Panc1 (cell line): ENCODE data around the gene SERPINE2. TPM values are rescaled to one million over a fixed set of nuclear protein-coding genes. Genes with fewer than 3 reads are reported as not detected.

Source experiments
- ATAC-seq: fragments of 200-7000 bp; cut with Tn5 transposase; 2 replicates; pipeline ENCODE4 v1.9.1; 2020; ENCODE audit warnings: mild to moderate bottlenecking, moderate library complexity
- BruUV-seq: library from RNA; stranded (reverse); fragments of 400-500 nt; replicated peaks from 2 replicates; lab custom pipeline; 2021; lab: Mats Ljungman, UMichigan
- CTCF ChIA-PET: fragments of 300-600 bp; sonication (Branson Sonifier 250); formaldehyde crosslinking; loops from one replicate; lab custom pipeline; 2022; ENCODE audit warnings: antibody characterized with exemption; lab: Charles Lee
- POLR2A ChIA-PET: fragments of 300-600 bp; sonication (Branson Sonifier 250); formaldehyde crosslinking; loops from one replicate; lab custom pipeline; 2022; ENCODE audit warnings: antibody characterized with exemption; lab: Charles Lee
- DNase-seq: peaks from one replicate; pipeline ENCODE4 v3.0.0-alpha.2; 2010; ENCODE audit warnings: low read depth, low spot score
- H3K27ac ChIP-seq: 2 replicates; pipeline ENCODE4 v1.5.1; 2011; ENCODE audit warnings: mild to moderate bottlenecking, low read length, inconsistent platforms
- H3K27me3 ChIP-seq: fragments of 200-500 bp; sonication (Bioruptor generic); 2 replicates; pipeline ENCODE4 v1.6.0; 2014; ENCODE audit warnings: low read length, inconsistent platforms; ENCODE audit not compliant: control insufficient read depth, insufficient read depth
- H3K36me3 ChIP-seq: fragments of 200-500 bp; sonication (Bioruptor generic); 2 replicates; pipeline ENCODE4 v1.5.1; 2014; ENCODE audit warnings: inconsistent platforms, mild to moderate bottlenecking, low read length, moderate library complexity; ENCODE audit not compliant: control insufficient read depth, insufficient read depth
- H3K4me1 ChIP-seq: 2 replicates; pipeline ENCODE4 v1.5.1; 2011; ENCODE audit warnings: inconsistent platforms, mild to moderate bottlenecking, low read length, moderate library complexity; ENCODE audit not compliant: control insufficient read depth, insufficient read depth
- H3K4me3 ChIP-seq, 2 experiments: 2 replicates each; pipeline ENCODE4 v1.5.1; 2011 to 2012; ENCODE audit warnings: low read depth in 2 of 2, low read length in 2 of 2, mild to moderate bottlenecking in 2 of 2, inconsistent platforms in 1 of 2, moderate library complexity in 1 of 2
- H3K9me3 ChIP-seq: fragments of 200-500 bp; sonication (Bioruptor generic); 2 replicates; pipeline ENCODE4 v1.5.1; 2014; ENCODE audit warnings: low read depth, mild to moderate bottlenecking, inconsistent platforms, low read length, moderate library complexity; ENCODE audit not compliant: control insufficient read depth, insufficient read depth
- POLR2AphosphoS5 ChIP-seq: IDR thresholded peaks from 2 replicates; pipeline ENCODE4 v1.6.1; 2012; ENCODE audit warnings: mild to moderate bottlenecking, low read depth, low read length, moderate library complexity
- SIN3A ChIP-seq: IDR thresholded peaks from 2 replicates; pipeline ENCODE4 v1.6.1; 2012; ENCODE audit warnings: low read depth, mild to moderate bottlenecking, low read length, moderate library complexity, borderline replicate concordance; ENCODE audit not compliant: insufficient read depth
- TCF7L2 ChIP-seq: IDR thresholded peaks from 2 replicates; pipeline ENCODE4 v1.6.1; 2011; ENCODE audit warnings: mild to moderate bottlenecking, low read depth, low read length, inconsistent platforms
- in situ Hi-C: cut with HindIII; loops from 2 replicates; pipeline ENCODE4 v1.10.0; 2016; ENCODE audit warnings: low sequenced_read_pairs, low pct_unique_long_range_greater_than_20kb
- intact Hi-C: fragments of 100-400 bp; cut with micrococcal nuclease; formaldehyde crosslinking; loops from one replicate; pipeline ENCODE4 v1.10.0; 2022; ENCODE audit not compliant: unreplicated experiment
- total RNA-seq: library from RNA; stranded (reverse); gene quantifications from one replicate; pipeline ENCODE4 v1.2.1, GENCODE V29; 2021; ENCODE audit not compliant: unreplicated experiment
- TF ChIP-seq, protein P1 (sequence below), 2 experiments: IDR thresholded peaks; 2 replicates each; pipeline ENCODE4 v1.6.1; 2011 to 2012; ENCODE audit warnings: low read depth in 2 of 2, control low read depth in 1 of 2, low read length in 1 of 2, mild to moderate bottlenecking in 1 of 2, moderate library complexity in 1 of 2; ENCODE audit not compliant: insufficient read depth in 1 of 2
- TF ChIP-seq, protein P2 (sequence below): fragments of 450-650 bp; IDR thresholded peaks from 2 replicates; pipeline ENCODE4 v1.5.1; 2017; ENCODE audit warnings: mild to moderate bottlenecking

Gene SERPINE2
- total RNA-seq, 1 experiment from 2014 or later: 3.1 TPM

DNA sequence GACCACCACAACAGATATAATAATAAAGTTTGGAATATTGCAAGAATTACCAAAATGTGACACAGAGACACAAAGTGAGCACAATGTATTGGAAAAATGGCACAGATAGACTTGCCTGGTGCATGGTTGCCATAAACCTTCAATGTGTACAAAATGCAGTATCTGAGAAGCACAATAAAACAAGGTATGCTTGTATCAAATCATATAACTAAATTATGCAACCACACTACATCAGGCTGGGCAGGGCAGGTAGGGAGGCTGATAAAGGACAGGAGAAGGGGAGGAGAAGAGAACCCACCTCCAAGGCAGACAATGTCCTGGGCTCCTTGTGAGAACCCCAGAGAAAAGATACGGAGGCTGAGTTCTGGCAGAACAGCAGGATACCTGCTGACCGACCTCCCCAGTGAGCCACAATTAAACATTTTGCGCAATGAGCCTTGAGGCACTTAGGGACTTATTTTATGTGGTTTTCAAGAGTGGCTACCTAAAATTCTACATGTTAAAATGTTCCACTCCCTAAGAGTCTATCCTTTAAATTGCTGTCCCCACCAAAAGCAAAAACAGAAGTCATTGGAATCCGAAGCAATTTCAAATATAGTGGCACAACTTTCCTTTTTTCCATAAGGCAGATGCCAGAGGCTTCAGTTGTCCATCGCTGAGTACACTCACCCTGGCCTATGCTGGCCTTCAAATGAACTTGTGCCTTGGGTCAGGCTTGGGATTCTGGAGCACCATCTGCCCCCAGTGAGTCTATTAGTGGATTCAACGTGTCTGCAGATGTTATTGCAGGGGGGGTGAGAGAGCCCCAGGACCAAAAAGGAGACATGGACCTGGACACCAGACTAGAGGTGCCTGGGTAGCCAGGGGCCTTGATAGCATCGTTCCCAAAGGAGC, 110.7 kb downstream of the SERPINE2 start:
- H3K4me1 ChIP-seq: peaks cover 3% of the 10 kb centered on the region; the same call in 1 of the 2 replicates
- BruUV-seq: no TSS peak
- POLR2A ChIA-PET: no interaction called here
- in situ Hi-C loops: no loop called here
- H3K4me3 ChIP-seq: no peak overlapping the region
- CTCF ChIA-PET: no interaction called here
- H3K27ac ChIP-seq: no peak overlapping the region
- TF ChIP-seq SIN3A (no peak), TCF7L2 (no peak), POLR2AphosphoS5 (no peak)
- TF ChIP-seq, protein P1, sequence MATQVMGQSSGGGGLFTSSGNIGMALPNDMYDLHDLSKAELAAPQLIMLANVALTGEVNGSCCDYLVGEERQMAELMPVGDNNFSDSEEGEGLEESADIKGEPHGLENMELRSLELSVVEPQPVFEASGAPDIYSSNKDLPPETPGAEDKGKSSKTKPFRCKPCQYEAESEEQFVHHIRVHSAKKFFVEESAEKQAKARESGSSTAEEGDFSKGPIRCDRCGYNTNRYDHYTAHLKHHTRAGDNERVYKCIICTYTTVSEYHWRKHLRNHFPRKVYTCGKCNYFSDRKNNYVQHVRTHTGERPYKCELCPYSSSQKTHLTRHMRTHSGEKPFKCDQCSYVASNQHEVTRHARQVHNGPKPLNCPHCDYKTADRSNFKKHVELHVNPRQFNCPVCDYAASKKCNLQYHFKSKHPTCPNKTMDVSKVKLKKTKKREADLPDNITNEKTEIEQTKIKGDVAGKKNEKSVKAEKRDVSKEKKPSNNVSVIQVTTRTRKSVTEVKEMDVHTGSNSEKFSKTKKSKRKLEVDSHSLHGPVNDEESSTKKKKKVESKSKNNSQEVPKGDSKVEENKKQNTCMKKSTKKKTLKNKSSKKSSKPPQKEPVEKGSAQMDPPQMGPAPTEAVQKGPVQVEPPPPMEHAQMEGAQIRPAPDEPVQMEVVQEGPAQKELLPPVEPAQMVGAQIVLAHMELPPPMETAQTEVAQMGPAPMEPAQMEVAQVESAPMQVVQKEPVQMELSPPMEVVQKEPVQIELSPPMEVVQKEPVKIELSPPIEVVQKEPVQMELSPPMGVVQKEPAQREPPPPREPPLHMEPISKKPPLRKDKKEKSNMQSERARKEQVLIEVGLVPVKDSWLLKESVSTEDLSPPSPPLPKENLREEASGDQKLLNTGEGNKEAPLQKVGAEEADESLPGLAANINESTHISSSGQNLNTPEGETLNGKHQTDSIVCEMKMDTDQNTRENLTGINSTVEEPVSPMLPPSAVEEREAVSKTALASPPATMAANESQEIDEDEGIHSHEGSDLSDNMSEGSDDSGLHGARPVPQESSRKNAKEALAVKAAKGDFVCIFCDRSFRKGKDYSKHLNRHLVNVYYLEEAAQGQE (IDR thresholded peaks at IDR 0.05; ENCODE audit: insufficient read depth in 1 of 2, low read depth in 2 of 2, low read length in 1 of 2): no peak
- TF ChIP-seq, protein P2, sequence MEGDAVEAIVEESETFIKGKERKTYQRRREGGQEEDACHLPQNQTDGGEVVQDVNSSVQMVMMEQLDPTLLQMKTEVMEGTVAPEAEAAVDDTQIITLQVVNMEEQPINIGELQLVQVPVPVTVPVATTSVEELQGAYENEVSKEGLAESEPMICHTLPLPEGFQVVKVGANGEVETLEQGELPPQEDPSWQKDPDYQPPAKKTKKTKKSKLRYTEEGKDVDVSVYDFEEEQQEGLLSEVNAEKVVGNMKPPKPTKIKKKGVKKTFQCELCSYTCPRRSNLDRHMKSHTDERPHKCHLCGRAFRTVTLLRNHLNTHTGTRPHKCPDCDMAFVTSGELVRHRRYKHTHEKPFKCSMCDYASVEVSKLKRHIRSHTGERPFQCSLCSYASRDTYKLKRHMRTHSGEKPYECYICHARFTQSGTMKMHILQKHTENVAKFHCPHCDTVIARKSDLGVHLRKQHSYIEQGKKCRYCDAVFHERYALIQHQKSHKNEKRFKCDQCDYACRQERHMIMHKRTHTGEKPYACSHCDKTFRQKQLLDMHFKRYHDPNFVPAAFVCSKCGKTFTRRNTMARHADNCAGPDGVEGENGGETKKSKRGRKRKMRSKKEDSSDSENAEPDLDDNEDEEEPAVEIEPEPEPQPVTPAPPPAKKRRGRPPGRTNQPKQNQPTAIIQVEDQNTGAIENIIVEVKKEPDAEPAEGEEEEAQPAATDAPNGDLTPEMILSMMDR: no peak
- peaks cover 5% of the 10 kb centered on the region; the same call in 1 of the 2 replicates for H3K9me3 ChIP-seq
- intact Hi-C loops: no loop called here
- ATAC-seq (no peak), DNase-seq (no peak)
- H3K36me3 ChIP-seq: no peaks in the 10 kb centered on the region
- no peaks in the 10 kb centered on the region for H3K27me3 ChIP-seq

DNA sequence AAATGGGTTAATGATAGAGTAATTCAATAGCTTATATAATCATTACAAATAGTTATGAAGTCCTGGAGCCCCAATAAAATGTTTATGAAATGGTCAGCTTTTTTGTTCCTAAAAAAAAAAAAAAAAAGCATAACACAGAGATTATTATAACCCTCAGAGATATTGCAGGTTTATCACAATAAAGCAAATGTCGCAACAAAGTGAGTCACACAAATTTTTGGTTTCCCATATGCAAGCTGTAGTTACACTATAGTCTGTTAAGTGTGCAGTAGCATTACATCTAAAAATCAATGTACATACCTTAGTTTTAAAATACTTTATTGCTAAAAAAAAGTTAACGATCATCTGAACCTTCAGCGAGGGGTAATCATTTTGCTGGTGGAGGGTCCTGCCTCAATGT, 114.0 kb downstream of the SERPINE2 start:
- ChIA-PET CTCF (no interaction called here), POLR2A (interaction anchor here (0.7 kb wide), 1 partner anchor 9 kb away, joined by 6 read pairs; no protein-coding TSS in a partner anchor)
- no peak for DNase-seq

More for the DNA sequence above, 114.0 kb downstream of the SERPINE2 start:
- no TSS peak for BruUV-seq
- intact Hi-C loops (no loop called here), in situ Hi-C loops (no loop called here)
- no peak overlapping the region for H3K27ac ChIP-seq
- H3K4me3 ChIP-seq: no peak overlapping the region
- no peak for TF ChIP-seq SIN3A
- TF ChIP-seq, protein P1 (IDR thresholded peaks at IDR 0.05; ENCODE audit: insufficient read depth in 1 of 2, low read depth in 2 of 2, low read length in 1 of 2): no peak
- no peak for TF ChIP-seq TCF7L2
- H3K9me3 ChIP-seq: peaks cover 5% of the 10 kb centered on the region; the same call in 1 of the 2 replicates
- H3K27me3 ChIP-seq: no peaks in the 10 kb centered on the region
- H3K4me1 ChIP-seq: no peaks in the 10 kb centered on the region
- H3K36me3 ChIP-seq: no peaks in the 10 kb centered on the region
- no peak for ATAC-seq

Other genes starting within 250 kb of the SERPINE2 start
- 66.3 TPM for gene AP1S3, start 201.7 kb downstream of the SERPINE2 start, total RNA-seq
- 48.5 TPM for gene WDFY1, start 94.0 kb downstream of the SERPINE2 start, total RNA-seq
- 27.8 TPM for gene MRPL44, start 81.8 kb downstream of the SERPINE2 start, total RNA-seq